Stimulated activated effector memory CD8-positive, alpha-beta T cell treated with anti-CD3 and anti-CD28 coated beads, Interleukin-12 subunit alpha, Interleukin-12 subunit beta, amount 100 ng/mL, for 72 hours (primary cell): ENCODE measurements around the gene TRAF3.

Source experiments
- ATAC-seq: fragments of 150-1000 bp; cut with Tn5 transposase; 2 replicates; pipeline ENCODE4 v1.10.0; 2021
- DNase-seq, 2 donors: peaks; one replicate each; pipeline ENCODE4 v3.0.0; 2021 to 2022; ENCODE audit warnings: low spot score in 2 of 2
- H3K27ac Mint-ChIP-seq: one replicate; pipeline ENCODE4 v1.8.0; 2022; ENCODE audit warnings: mild to moderate bottlenecking, mixed read lengths
- H3K36me3 Mint-ChIP-seq: one replicate; pipeline ENCODE4 v1.8.0; 2022; ENCODE audit warnings: mild to moderate bottlenecking, mixed read lengths
- H3K4me1 Mint-ChIP-seq: one replicate; pipeline ENCODE4 v1.8.0; 2022; ENCODE audit warnings: mixed read lengths
- H3K4me3 Mint-ChIP-seq: one replicate; pipeline ENCODE4 v1.8.0; 2022; ENCODE audit warnings: mild to moderate bottlenecking, mixed read lengths
- H3K9me3 Mint-ChIP-seq: one replicate; pipeline ENCODE4 v1.8.0; 2022; ENCODE audit warnings: mixed read lengths

The TRAF3 gene

DNA sequence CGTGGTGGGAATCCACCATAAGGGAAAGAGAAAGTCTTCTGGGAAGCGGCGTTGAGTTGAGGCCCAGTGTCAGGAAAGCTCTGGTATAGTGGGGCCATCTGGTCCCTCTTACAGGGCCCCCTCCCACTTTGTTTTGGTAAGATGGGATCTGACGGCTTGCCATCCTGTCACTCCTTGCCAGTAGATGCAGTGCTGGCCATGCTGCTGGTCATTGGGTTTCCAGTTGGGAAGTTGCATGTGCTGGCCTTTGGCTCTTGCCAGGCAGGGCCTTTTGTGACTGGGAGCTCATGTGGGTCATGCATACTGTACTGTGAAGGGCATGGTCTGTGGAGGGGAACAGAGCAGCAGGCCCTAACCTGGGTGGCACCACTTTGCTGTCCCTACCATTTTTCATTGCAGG, 3.8 kb downstream of the TRAF3 start:
- Mint-ChIP-seq H3K36me3 (peaks cover 80% of the 10 kb centered on the region), H3K4me3 (peak overlapping the region; percentile 80), H3K27ac (peak overlapping the region; percentile 38), H3K4me1 (peaks cover 73% of the 10 kb centered on the region), H3K9me3 (no peaks in the 10 kb centered on the region)
- DNase-seq, result no peak
- no peak for ATAC-seq

GRCh38 chr14:102782974-102783373, 5.7 kb downstream of the TRAF3 start:
- peak overlapping the region; percentile 59 for H3K4me3 Mint-ChIP-seq
- H3K27ac Mint-ChIP-seq, result no peak overlapping the region
- peaks cover 75% of the 10 kb centered on the region for H3K4me1 Mint-ChIP-seq
- H3K9me3 Mint-ChIP-seq, result no peaks in the 10 kb centered on the region
- ATAC-seq, result no peak
- DNase-seq, result no peak
- H3K36me3 Mint-ChIP-seq, result peaks cover 90% of the 10 kb centered on the region

DNA sequence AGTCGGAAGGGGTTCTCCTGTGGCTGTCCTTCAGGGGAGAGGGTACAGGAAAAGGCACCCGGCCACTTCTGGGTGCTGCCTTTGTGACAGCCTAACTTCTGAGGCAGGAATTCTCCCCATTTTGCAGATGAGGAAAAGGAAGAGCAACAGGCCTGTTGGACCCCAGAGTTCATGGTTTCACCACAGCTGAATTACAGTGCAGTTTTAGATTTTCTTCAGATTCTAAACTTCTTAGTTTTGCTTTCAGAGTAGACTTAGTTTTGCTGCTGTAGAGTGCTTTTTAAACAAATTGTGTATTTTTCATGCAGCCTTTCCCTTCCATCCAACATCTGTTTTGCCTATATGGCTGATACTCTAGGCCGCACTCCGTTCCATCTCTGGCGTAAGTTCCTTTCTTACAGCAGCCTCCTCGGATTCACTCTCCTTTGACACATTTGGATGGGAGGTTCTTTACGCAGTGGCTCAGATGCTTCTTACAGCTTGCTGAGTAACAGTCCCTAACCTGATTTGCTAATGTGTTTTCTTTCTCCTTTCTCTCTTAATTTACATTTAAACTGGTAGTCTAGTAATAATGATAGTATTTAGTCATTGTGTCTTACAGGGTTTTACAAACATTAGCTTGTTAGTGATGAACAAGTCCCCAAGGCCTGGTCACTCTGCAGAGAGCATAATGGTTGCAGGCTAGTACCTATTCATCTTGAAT, 7.8 kb downstream of the TRAF3 start:
- Mint-ChIP-seq H3K27ac (peak overlapping the region; percentile 81), H3K36me3 (peaks cover 85% of the 10 kb centered on the region), H3K9me3 (no peaks in the 10 kb centered on the region), H3K4me3 (peak overlapping the region; percentile 59), H3K4me1 (peaks cover 73% of the 10 kb centered on the region)
- ATAC-seq, result peak; percentile 89
- DNase-seq, result no peak

DNA sequence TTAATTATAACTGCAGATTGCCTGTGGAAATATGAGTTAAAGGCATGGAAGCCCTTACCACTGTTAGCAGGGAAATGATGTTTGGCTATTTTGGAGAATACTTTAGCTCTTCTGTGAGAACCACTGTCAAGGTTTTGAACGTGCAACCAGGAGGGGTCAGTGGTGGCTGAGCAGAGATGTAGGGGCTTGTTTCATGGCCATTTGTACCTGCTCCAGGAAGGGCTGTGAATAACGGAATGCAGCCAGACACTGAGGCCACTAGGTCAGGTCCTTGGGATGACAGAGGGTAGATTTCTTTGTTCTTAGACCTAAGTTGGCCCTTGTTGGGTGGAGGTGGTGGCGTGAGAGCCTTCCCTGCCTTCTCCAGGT, 8.3 kb downstream of the TRAF3 start:
- peaks cover 85% of the 10 kb centered on the region for H3K36me3 Mint-ChIP-seq
- H3K27ac Mint-ChIP-seq, result peak overlapping the region; percentile 81
- peaks cover 73% of the 10 kb centered on the region for H3K4me1 Mint-ChIP-seq
- ATAC-seq (no peak), DNase-seq (no peak)
- H3K9me3 Mint-ChIP-seq, result no peaks in the 10 kb centered on the region
- peak overlapping the region; percentile 59 for H3K4me3 Mint-ChIP-seq

- peak; percentile 88 for ATAC-seq
- no peaks in the 10 kb centered on the region for H3K9me3 Mint-ChIP-seq
- H3K4me1 Mint-ChIP-seq, result peaks cover 68% of the 10 kb centered on the region
- peak overlapping the region; percentile 9 for H3K4me3 Mint-ChIP-seq
- peaks cover 81% of the 10 kb centered on the region for H3K36me3 Mint-ChIP-seq
- no peak overlapping the region for H3K27ac Mint-ChIP-seq
- no peak for DNase-seq
Measured at GRCh38 chr14:102786768-102787167, 9.5 kb downstream of the TRAF3 start.

DNA sequence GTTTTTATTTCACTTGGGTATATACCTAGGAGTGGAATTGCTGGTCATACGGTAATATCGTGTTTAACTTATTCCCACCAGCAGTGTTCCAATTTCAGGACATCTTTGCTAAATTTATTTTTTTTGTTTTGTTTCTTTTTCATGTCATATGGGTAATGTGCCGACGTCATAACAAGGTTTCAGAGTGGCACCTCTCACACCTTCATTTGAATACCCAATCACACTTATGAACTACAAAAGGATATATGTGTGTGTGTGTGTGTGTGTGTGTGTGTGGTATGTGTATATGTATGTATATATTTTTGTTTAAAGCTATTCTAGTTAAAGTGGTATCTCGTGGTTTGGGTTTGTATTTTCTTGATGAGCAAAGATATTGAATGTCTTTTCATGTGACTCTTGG, 12.1 kb downstream of the TRAF3 start:
- Mint-ChIP-seq H3K27ac (no peak overlapping the region), H3K4me3 (no peak overlapping the region), H3K4me1 (peaks cover 66% of the 10 kb centered on the region), H3K9me3 (no peaks in the 10 kb centered on the region), H3K36me3 (peaks cover 85% of the 10 kb centered on the region)
- ATAC-seq (no peak), DNase-seq (no peak)

GRCh38 chr14:102793531-102794328, 16.5 kb downstream of the TRAF3 start:
- peaks cover 59% of the 10 kb centered on the region for H3K4me1 Mint-ChIP-seq
- H3K4me3 Mint-ChIP-seq, result no peak overlapping the region
- H3K9me3 Mint-ChIP-seq, result no peaks in the 10 kb centered on the region
- no peak for DNase-seq
- no peak overlapping the region for H3K27ac Mint-ChIP-seq
- H3K36me3 Mint-ChIP-seq, result peaks cover 71% of the 10 kb centered on the region
- ATAC-seq, result no peak

- no peak for DNase-seq
- peak; percentile 84 for ATAC-seq
- Mint-ChIP-seq H3K4me3 (peak overlapping the region; percentile 15), H3K27ac (peak overlapping the region; percentile 70), H3K4me1 (peaks cover 56% of the 10 kb centered on the region), H3K9me3 (no peaks in the 10 kb centered on the region), H3K36me3 (peaks cover 57% of the 10 kb centered on the region)
Measured at GRCh38 chr14:102795060-102795925, 18.0 kb downstream of the TRAF3 start.

GRCh38 chr14:102796661-102797190, 19.5 kb downstream of the TRAF3 start:
- H3K27ac Mint-ChIP-seq, result peak overlapping the region; percentile 11
- no peaks in the 10 kb centered on the region for H3K9me3 Mint-ChIP-seq
- H3K36me3 Mint-ChIP-seq, result peaks cover 51% of the 10 kb centered on the region
- DNase-seq, result no peak
- peaks cover 50% of the 10 kb centered on the region for H3K4me1 Mint-ChIP-seq
- H3K4me3 Mint-ChIP-seq, result no peak overlapping the region
- ATAC-seq, result no peak

DNA sequence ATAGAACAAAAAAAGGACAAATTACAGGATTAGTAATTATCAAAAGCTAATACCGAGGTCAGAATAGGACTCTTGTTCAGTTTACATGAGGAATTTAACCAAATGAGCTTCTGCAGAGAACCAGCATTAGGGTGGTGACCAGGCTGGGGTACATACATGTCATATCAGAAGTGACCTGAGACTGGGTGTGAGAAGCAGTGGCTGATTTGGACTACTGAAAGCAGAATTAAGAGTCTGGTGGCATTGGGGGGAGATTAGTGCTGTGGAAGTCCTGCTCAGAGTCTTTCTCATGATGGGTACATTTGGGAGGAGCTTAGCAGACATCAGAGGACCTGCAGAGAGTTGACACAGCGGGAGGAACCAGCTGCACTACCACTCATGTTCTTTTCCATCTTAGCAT, 21.7 kb downstream of the TRAF3 start:
- DNase-seq, result no peak
- Mint-ChIP-seq H3K4me1 (peaks cover 52% of the 10 kb centered on the region), H3K36me3 (peaks cover 35% of the 10 kb centered on the region), H3K27ac (no peak overlapping the region), H3K4me3 (no peak overlapping the region), H3K9me3 (no peaks in the 10 kb centered on the region)
- peak; percentile 66 for ATAC-seq

DNA sequence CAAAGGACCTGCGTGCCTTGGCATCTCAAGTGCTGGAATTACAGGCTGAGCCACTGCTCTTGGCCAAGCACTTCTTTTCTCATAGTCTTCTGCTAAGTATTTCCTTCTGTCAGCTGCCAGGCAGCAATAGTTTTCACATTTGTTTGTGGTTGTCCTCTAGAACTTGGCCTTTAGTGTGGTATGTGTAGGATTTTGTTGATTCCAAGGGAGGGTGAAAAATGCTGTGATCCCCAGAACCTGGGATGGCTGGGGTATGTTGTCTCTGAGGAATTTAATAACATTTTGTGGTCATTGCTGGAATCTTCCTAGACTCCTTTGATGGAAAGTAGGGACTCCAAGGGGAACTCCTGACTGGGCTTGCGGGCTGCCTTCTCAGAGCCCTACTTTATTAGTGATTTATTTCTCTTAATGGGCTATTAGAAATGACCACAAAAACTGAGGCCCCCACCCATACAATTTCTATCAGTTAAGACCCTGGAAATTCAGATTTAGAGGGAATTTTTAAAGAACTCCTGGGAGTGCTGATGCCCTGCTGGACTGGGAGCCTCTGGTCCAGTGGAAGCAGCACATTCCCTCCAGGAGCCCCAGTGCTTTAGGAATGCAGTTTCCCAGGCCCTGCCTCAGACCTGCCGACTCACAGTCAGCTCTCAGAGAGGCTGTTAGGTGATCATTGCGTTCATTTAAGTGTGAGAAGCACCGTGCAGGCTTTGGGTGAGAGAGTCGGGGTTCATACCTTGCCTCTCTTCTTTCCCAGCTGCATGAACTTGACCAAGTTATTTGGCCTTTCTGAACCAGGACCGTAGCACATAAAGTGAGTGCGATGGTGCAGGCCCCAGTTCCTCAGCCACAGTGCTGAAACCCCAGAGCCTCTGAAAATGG, 22.7 kb downstream of the TRAF3 start:
- Mint-ChIP-seq H3K36me3 (peaks cover 36% of the 10 kb centered on the region), H3K4me1 (peaks cover 56% of the 10 kb centered on the region), H3K27ac (peak overlapping the region; percentile 58), H3K9me3 (no peaks in the 10 kb centered on the region), H3K4me3 (no peak overlapping the region)
- ATAC-seq (no peak), DNase-seq (no peak)

DNA sequence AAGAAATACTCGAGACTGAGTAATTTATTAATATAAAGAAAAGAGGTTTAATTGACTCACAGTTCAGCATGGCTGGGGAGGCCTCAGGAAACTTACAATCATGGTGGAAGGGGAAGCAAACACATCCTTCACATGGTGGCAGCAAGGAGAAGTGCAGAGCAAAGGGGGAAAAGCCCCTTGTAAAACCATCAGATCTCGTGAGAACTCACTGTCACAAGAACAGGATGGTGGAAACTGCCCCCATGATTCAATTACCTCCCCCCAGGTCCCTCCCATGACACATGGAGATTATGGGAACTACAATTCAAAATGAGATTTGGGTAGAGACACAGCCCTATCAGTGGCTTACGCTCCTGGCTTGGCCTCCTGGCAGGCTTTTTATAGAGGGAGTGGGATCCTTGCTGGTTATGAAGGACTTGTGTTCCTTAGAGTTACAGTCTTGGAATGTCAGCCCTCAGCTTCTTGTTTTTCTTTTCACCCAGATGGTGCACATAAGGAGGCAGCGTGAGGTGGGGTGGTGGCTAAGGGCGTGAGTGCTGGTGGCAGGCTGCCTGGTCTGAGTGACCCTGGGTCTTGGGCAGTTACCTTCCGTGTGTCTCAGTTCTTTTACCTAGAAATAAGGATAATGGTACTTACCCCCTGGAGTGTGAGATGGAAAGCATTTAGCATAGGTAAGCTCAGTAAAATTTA, 25.7 kb downstream of the TRAF3 start:
- H3K36me3 Mint-ChIP-seq, result peaks cover 45% of the 10 kb centered on the region
- ATAC-seq, result no peak
- H3K4me1 Mint-ChIP-seq, result peaks cover 67% of the 10 kb centered on the region
- H3K9me3 Mint-ChIP-seq, result no peaks in the 10 kb centered on the region
- no peak overlapping the region for H3K4me3 Mint-ChIP-seq
- no peak for DNase-seq
- peak overlapping the region; percentile 23 for H3K27ac Mint-ChIP-seq

- ATAC-seq (no peak), DNase-seq (no peak)
- Mint-ChIP-seq H3K4me3 (peak overlapping the region; percentile 73), H3K27ac (peak overlapping the region; percentile 97), H3K36me3 (peaks cover 54% of the 10 kb centered on the region), H3K9me3 (no peaks in the 10 kb centered on the region), H3K4me1 (peaks cover 65% of the 10 kb centered on the region)
Measured at GRCh38 chr14:102804858-102805257, 27.6 kb downstream of the TRAF3 start.

DNA sequence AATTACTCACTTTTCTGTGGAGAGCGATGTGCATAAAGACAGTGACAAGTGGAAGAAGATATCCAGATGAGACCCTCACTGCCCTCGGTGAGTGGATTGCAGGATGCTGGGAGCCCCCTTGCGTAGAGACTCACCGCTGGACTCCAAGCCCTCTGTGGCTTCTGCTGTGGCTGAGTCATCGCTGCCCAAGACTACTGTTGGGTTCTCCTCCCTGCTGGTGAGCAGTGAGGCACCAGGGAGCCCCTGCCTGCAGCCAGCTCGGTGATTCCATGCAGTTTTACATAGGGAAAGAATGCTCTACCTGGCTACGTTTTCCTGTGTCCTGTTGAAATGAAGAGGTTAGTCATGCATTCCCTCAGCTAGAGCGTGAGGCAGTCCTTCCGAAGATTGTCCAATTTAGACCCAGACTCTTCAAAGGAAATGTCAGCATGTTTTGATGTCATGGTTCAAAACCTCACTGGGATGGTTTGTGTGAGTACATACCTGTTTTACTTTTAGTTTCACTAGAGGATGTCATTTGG, 28.2 kb downstream of the TRAF3 start:
- H3K4me3 Mint-ChIP-seq, result peak overlapping the region; percentile 73
- H3K4me1 Mint-ChIP-seq, result peaks cover 70% of the 10 kb centered on the region
- DNase-seq (peak in 1 of 2 donors; percentile 76), ATAC-seq (peak; percentile 86)
- peak overlapping the region; percentile 97 for H3K27ac Mint-ChIP-seq
- H3K9me3 Mint-ChIP-seq, result no peaks in the 10 kb centered on the region
- peaks cover 60% of the 10 kb centered on the region for H3K36me3 Mint-ChIP-seq
